ENCODE data around the gene APOE. TPM values are rescaled to one million over a fixed set of nuclear protein-coding genes. Genes with fewer than 3 reads are reported as not detected.
A peak's percentile ranks its signal among the peaks of the same experiment; 100 is the strongest.

Gene APOE
- total and polyA plus RNA-seq, 9 of the 15 experiments (the other 6 are each of a cell fraction or from before 2014, with no cell fraction given): 0.14 to 180 (median 58.1) TPM; not detected in 1

DNA sequence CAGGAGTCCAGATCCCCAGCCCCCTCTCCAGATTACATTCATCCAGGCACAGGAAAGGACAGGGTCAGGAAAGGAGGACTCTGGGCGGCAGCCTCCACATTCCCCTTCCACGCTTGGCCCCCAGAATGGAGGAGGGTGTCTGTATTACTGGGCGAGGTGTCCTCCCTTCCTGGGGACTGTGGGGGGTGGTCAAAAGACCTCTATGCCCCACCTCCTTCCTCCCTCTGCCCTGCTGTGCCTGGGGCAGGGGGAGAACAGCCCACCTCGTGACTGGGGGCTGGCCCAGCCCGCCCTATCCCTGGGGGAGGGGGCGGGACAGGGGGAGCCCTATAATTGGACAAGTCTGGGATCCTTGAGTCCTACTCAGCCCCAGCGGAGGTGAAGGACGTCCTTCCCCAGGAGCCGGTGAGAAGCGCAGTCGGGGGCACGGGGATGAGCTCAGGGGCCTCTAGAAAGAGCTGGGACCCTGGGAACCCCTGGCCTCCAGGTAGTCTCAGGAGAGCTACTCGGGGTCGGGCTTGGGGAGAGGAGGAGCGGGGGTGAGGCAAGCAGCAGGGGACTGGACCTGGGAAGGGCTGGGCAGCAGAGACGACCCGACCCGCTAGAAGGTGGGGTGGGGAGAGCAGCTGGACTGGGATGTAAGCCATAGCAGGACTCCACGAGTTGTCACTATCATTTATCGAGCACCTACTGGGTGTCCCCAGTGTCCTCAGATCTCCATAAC is at the start of gene APOE (continued):
- TF ChIP-seq ZNF699 (CRISPR knock-in tag; IDR thresholded peaks at IDR 0.05; ENCODE audit: insufficient replicate concordance): no peak
- TF ChIP-seq ZKSCAN1 (IDR thresholded peaks at IDR 0.05; ENCODE audit: low read depth, low read length): peak; percentile 85; the same call in 1 of the 2 replicates
- TF ChIP-seq, protein P1, sequence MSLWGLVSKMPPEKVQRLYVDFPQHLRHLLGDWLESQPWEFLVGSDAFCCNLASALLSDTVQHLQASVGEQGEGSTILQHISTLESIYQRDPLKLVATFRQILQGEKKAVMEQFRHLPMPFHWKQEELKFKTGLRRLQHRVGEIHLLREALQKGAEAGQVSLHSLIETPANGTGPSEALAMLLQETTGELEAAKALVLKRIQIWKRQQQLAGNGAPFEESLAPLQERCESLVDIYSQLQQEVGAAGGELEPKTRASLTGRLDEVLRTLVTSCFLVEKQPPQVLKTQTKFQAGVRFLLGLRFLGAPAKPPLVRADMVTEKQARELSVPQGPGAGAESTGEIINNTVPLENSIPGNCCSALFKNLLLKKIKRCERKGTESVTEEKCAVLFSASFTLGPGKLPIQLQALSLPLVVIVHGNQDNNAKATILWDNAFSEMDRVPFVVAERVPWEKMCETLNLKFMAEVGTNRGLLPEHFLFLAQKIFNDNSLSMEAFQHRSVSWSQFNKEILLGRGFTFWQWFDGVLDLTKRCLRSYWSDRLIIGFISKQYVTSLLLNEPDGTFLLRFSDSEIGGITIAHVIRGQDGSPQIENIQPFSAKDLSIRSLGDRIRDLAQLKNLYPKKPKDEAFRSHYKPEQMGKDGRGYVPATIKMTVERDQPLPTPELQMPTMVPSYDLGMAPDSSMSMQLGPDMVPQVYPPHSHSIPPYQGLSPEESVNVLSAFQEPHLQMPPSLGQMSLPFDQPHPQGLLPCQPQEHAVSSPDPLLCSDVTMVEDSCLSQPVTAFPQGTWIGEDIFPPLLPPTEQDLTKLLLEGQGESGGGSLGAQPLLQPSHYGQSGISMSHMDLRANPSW (CRISPR knock-in tag; IDR thresholded peaks at IDR 0.05): no peak
- TF ChIP-seq FOXA3 (CRISPR knock-in tag; conservative IDR thresholded peaks at IDR 0.05 in 1 of 2, IDR thresholded peaks at IDR 0.05 in 1 of 2): no peak
- no peak for TF ChIP-seq PCBP1 (IDR thresholded peaks at IDR 0.05; ENCODE audit: low read depth, low read length, poor library complexity, severe bottlenecking)
- TF ChIP-seq HIVEP1 (CRISPR knock-in tag; IDR thresholded peaks at IDR 0.05): no peak
- no peak for TF ChIP-seq ZNF75A (CRISPR knock-in tag; IDR thresholded peaks at IDR 0.05)
- no peak for TF ChIP-seq SRSF9 (IDR thresholded peaks at IDR 0.05; ENCODE audit: borderline replicate concordance, low read depth, low read length)
- TF ChIP-seq ZNF384 (IDR thresholded peaks at IDR 0.05; ENCODE audit: low read depth, low read length): no peak
- TF ChIP-seq, protein P2, sequence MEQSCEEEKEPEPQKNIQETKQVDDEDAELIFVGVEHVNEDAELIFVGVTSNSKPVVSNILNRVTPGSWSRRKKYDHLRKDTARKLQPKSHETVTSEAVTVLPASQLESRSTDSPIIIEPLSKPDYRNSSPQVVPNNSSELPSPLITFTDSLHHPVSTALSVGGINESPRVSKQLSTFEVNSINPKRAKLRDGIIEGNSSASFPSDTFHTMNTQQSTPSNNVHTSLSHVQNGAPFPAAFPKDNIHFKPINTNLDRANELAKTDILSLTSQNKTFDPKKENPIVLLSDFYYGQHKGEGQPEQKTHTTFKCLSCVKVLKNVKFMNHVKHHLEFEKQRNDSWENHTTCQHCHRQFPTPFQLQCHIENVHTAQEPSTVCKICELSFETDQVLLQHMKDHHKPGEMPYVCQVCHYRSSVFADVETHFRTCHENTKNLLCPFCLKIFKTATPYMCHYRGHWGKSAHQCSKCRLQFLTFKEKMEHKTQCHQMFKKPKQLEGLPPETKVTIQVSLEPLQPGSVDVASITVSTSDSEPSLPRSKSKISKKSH (CRISPR knock-in tag; IDR thresholded peaks at IDR 0.05): no peak
- TF ChIP-seq ILF3 (IDR thresholded peaks at IDR 0.05; ENCODE audit: borderline replicate concordance): no peak
- TF ChIP-seq XRCC4 (IDR thresholded peaks at IDR 0.05; ENCODE audit: extremely low read depth, insufficient read depth, insufficient read length): no peak
- TF ChIP-seq CBX8 (IDR thresholded peaks at IDR 0.05; ENCODE audit: borderline replicate concordance, extremely low read depth, low read depth, low read length, poor library complexity, severe bottlenecking): no peak
- no peak for TF ChIP-seq GTF2A2 (tag; IDR thresholded peaks at IDR 0.05)
- TF ChIP-seq CTBP1 (IDR thresholded peaks at IDR 0.05; ENCODE audit: borderline replicate concordance): no peak
- TF ChIP-seq, protein P3, sequence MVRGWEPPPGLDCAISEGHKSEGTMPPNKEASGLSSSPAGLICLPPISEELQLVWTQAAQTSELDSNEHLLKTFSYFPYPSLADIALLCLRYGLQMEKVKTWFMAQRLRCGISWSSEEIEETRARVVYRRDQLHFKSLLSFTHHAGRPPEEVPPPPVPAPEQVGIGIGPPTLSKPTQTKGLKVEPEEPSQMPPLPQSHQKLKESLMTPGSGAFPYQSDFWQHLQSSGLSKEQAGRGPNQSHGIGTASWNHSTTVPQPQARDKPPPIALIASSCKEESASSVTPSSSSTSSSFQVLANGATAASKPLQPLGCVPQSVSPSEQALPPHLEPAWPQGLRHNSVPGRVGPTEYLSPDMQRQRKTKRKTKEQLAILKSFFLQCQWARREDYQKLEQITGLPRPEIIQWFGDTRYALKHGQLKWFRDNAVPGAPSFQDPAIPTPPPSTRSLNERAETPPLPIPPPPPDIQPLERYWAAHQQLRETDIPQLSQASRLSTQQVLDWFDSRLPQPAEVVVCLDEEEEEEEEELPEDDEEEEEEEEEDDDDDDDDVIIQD (CRISPR knock-in tag; IDR thresholded peaks at IDR 0.05): no peak
- TF ChIP-seq, protein P4, sequence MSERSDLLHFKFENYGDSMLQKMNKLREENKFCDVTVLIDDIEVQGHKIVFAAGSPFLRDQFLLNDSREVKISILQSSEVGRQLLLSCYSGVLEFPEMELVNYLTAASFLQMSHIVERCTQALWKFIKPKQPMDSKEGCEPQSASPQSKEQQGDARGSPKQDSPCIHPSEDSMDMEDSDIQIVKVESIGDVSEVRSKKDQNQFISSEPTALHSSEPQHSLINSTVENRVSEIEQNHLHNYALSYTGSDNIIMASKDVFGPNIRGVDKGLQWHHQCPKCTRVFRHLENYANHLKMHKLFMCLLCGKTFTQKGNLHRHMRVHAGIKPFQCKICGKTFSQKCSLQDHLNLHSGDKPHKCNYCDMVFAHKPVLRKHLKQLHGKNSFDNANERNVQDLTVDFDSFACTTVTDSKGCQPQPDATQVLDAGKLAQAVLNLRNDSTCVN (CRISPR knock-in tag; IDR thresholded peaks at IDR 0.05): no peak
- peak; percentile 54 for TF ChIP-seq SUPT5H (IDR thresholded peaks at IDR 0.05)
- TF ChIP-seq NONO (IDR thresholded peaks at IDR 0.05; ENCODE audit: low read depth in 2 of 2, low read length in 1 of 2): no peak
- TF ChIP-seq SMAD3 (CRISPR knock-in tag; conservative IDR thresholded peaks at IDR 0.05): no peak
- no peak for TF ChIP-seq TCF7 (IDR thresholded peaks at IDR 0.05; ENCODE audit: borderline replicate concordance)
- no peak for TF ChIP-seq ZNF830 (CRISPR knock-in tag; IDR thresholded peaks at IDR 0.05)
